DND-41 (cell line): ENCODE results near the gene ACE.

Experiments
- EZH2 ChIP-seq: IDR thresholded peaks from 3 replicates; pipeline ENCODE4 v1.6.1; 2012; ENCODE audit warnings: borderline replicate concordance, low read depth, mild to moderate bottlenecking, moderate library complexity, low read length, inconsistent platforms; ENCODE audit not compliant: severe bottlenecking
- TF ChIP-seq, protein P1 (sequence below): IDR thresholded peaks from 2 replicates; pipeline ENCODE4 v1.5.1; 2012; ENCODE audit warnings: borderline replicate concordance, low read length, moderate library complexity, mild to moderate bottlenecking; ENCODE audit not compliant: poor library complexity, severe bottlenecking; ENCODE audit errors: extremely low read depth

DNA sequence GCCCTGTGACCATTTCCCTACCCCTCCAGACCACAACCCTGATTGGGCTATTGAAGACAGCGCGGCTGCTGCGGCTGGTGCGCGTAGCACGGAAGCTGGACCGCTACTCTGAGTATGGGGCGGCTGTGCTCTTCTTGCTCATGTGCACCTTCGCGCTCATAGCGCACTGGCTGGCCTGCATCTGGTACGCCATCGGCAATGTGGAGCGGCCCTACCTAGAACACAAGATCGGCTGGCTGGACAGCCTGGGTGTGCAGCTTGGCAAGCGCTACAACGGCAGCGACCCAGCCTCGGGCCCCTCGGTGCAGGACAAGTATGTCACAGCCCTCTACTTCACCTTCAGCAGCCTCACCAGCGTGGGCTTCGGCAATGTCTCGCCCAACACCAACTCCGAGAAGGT is 58.8 kb downstream of the ACE start:
- TF ChIP-seq, protein P1, sequence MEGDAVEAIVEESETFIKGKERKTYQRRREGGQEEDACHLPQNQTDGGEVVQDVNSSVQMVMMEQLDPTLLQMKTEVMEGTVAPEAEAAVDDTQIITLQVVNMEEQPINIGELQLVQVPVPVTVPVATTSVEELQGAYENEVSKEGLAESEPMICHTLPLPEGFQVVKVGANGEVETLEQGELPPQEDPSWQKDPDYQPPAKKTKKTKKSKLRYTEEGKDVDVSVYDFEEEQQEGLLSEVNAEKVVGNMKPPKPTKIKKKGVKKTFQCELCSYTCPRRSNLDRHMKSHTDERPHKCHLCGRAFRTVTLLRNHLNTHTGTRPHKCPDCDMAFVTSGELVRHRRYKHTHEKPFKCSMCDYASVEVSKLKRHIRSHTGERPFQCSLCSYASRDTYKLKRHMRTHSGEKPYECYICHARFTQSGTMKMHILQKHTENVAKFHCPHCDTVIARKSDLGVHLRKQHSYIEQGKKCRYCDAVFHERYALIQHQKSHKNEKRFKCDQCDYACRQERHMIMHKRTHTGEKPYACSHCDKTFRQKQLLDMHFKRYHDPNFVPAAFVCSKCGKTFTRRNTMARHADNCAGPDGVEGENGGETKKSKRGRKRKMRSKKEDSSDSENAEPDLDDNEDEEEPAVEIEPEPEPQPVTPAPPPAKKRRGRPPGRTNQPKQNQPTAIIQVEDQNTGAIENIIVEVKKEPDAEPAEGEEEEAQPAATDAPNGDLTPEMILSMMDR: no peak
- TF ChIP-seq EZH2: no peak
